Central memory CD8-positive, alpha-beta T cell (primary cell): ENCODE results near the gene DGCR8.

Experiments used
- ATAC-seq: fragments of 150-1000 bp; cut with Tn5 transposase; replicated peaks from 2 replicates; pipeline ENCODE4 v1.10.0; 2022; ENCODE audit warnings: mild to moderate bottlenecking, moderate FRiP score, moderate number of reproducible peaks; ENCODE audit not compliant: poor library complexity, severe bottlenecking; ENCODE audit errors: extremely low read depth
- DNase-seq, 2 donors: peaks; one replicate each; pipeline ENCODE4 v3.0.0; 2021; ENCODE audit warnings: low spot score in 2 of 2
- H3K27ac Mint-ChIP-seq: one replicate; pipeline ENCODE4 v1.8.0; 2022; ENCODE audit warnings: low read depth, mild to moderate bottlenecking, moderate library complexity, mixed read lengths
- H3K27me3 Mint-ChIP-seq: one replicate; pipeline ENCODE4 v1.8.0; 2022; ENCODE audit warnings: mixed read lengths
- H3K36me3 Mint-ChIP-seq: one replicate; pipeline ENCODE4 v1.8.0; 2022; ENCODE audit warnings: mild to moderate bottlenecking, moderate library complexity, mixed read lengths; ENCODE audit not compliant: insufficient read depth
- H3K4me1 Mint-ChIP-seq: one replicate; pipeline ENCODE4 v1.8.0; 2022; ENCODE audit warnings: mixed read lengths
- H3K4me3 Mint-ChIP-seq: one replicate; pipeline ENCODE4 v1.8.0; 2022; ENCODE audit warnings: mild to moderate bottlenecking, moderate library complexity, mixed read lengths
- H3K9me3 Mint-ChIP-seq: one replicate; pipeline ENCODE4 v1.8.0; 2022; ENCODE audit warnings: mixed read lengths

DGCR8 gene

DNA sequence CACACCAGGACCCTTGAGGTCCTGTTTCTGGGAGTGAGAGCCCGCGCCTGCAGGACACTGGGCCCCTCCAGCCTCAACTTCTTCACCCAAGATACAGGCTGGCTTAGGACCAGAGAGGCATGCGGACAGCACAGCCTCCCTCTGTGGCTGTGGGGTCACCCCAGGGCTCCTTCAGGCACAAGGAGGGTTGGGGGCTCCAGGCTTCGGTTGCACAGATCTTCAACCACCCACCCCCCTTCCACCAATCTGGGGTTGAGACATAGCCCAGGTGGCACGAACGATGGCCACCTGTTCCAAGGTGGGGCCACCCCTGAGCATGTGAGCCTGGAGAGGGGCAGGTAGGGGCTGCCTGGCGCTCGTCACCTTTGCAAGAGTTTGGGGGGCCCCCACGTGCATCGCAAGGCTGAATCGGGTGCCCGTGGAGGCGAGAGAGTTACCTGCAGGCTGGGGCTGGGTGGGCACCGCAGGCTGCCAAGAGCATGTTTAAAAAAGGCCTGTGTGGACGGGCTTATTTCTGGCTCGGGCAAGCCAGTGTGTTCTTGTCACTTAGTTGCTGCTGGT lies 52.7 kb downstream of the DGCR8 start:
- H3K27ac Mint-ChIP-seq: no peak overlapping the region

DNA sequence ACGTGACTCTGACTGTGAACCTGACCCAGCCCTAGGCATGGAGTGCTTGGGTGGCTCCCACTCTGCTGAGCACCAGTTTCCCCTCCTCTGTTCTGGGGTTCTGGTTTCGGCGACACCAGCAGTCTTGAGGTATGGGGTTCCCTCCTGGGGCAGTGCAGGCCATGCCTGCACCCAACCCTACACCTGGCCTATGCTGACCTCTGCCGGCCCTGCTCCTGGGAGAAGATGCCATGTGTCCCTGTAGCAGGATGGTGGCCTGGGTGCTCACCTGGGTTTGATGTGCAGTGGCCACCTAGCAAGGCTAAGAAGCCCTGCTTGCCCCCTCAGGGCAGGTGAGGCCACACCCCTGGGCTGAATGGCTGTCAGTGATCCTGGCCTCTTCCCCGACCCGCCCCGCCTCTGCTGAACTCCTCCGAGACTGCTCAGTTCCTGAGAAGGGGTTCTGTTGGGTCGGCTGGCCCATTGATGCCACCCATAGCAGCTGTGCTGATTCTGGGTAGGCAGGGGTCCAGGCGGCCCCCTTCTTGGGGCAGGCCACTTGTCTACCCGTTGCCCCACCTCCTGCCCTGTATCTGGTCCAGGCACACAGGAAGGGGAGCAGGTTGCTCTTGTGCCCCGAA lies 54.0 kb downstream of the DGCR8 start:
- H3K36me3 Mint-ChIP-seq: peaks cover 3% of the 10 kb centered on the region
- DNase-seq (no peak), ATAC-seq (no peak)
- H3K27me3 Mint-ChIP-seq: no peaks in the 10 kb centered on the region
- H3K27ac Mint-ChIP-seq: no peak overlapping the region
- H3K9me3 Mint-ChIP-seq: no peaks in the 10 kb centered on the region
- peak overlapping the region; percentile 68 for H3K4me3 Mint-ChIP-seq
- peaks cover 42% of the 10 kb centered on the region for H3K4me1 Mint-ChIP-seq

More for the DNA sequence above, 52.7 kb downstream of the DGCR8 start:
- Mint-ChIP-seq H3K4me1 (peaks cover 38% of the 10 kb centered on the region), H3K36me3 (peaks cover 4% of the 10 kb centered on the region), H3K4me3 (peak overlapping the region; percentile 68), H3K9me3 (no peaks in the 10 kb centered on the region), H3K27me3 (no peaks in the 10 kb centered on the region)
- ATAC-seq (no peak), DNase-seq (no peak)

DNA sequence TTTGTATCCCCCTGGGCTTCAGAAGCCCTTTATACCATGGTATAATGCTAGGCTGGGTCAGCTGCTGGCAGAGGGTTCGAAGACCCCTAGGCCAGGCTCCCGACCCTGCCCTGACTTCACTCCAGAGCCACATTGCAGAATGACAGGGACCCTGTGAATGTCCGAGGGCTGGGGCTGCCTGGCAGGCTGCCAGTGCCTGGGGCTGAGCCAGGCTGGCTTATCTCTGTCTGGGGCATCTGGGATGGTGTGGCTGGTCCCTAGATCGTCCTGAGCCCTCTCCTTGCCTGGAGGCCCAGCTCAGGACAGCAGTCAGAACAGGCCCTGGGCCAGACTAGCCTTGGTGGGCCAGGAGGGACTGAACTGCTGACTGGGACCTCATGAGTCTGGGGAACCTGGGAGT lies 55.2 kb downstream of the DGCR8 start:
- H3K36me3 Mint-ChIP-seq: peaks cover 3% of the 10 kb centered on the region
- DNase-seq (no peak), ATAC-seq (no peak)
- H3K27ac Mint-ChIP-seq: no peak overlapping the region
- no peaks in the 10 kb centered on the region for H3K27me3 Mint-ChIP-seq
- H3K4me1 Mint-ChIP-seq: peaks cover 36% of the 10 kb centered on the region
- no peaks in the 10 kb centered on the region for H3K9me3 Mint-ChIP-seq
- no peak overlapping the region for H3K4me3 Mint-ChIP-seq

DNA sequence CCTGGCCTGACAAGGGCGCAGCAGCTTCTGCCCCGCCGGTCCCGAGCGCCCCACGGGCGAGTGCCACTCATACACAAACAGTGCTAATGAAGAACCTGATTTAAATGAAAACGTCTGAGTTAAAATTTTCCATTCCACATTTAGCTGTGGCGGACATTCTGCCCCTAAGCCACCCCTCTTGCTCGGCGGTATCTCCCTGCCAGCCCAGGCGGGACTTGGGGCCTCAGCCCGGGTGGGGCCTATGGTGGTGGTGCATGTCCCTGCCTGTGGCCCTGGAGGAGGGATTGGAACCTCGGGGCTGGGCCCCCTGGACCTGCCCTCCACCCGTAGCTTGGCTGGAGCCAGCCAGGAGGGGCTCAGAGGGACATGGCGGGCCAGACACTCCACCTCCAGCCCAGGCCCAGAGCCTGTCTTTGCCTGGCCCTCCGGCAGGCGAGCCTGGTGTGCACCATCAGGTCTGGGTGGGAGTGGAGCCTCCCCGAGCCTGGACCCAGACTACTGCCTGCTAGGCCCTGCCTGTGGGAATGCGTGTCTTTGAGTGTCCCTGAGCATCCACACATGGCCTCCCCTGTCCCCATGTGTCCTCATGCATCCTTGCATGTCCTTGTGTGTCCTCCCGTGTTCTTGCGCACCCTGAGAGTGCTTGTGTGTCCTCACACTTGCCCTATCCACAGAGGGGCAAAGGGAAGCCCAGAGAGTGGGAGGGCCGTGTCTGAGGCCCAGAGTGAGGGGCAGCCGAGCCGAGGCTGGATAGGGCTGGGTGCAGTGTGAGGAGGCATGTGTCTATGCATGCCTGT lies 56.0 kb downstream of the DGCR8 start:
- Mint-ChIP-seq H3K4me1 (peaks cover 36% of the 10 kb centered on the region), H3K36me3 (peaks cover 3% of the 10 kb centered on the region), H3K27ac (no peak overlapping the region), H3K4me3 (no peak overlapping the region), H3K9me3 (no peaks in the 10 kb centered on the region), H3K27me3 (no peaks in the 10 kb centered on the region)
- DNase-seq (no peak), ATAC-seq (no peak)

DNA sequence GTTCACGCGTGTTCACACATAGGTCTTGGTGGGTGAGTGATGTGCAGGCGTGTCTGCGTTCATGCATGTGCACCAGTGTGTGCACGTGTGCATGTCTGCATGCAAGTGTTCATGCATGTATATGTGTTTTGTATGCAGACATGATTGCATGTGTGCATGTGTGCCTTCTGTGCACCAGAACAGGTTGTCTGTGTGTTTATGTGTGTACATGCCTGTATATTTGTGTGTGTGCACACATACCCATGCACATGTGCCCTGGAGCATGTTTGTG lies 56.5 kb downstream of the DGCR8 start:
- no peaks in the 10 kb centered on the region for H3K27me3 Mint-ChIP-seq

DNA sequence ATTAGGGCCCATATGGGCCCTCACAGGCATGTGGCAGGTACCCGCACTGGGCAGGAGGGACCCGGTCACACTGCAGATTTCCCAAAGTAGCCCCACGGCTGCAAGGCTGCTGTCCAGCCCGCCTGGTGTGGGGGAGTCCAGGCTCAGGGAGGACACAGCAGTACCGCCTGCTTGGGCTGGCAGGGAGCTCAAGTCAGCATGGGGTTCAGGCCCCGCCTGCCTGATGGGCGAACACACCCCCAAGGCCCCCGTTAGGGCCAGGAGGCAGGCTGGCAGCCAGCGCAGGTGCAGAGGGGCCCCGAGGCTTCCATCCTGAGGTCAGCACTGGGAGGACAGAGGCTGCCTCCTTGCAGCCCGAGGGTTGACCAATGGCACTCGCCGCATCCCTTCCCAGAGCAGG lies 57.1 kb downstream of the DGCR8 start:
- DNase-seq (no peak), ATAC-seq (no peak)
- peaks cover 36% of the 10 kb centered on the region for H3K4me1 Mint-ChIP-seq
- peaks cover 3% of the 10 kb centered on the region for H3K36me3 Mint-ChIP-seq
- H3K27me3 Mint-ChIP-seq: no peaks in the 10 kb centered on the region
- no peak overlapping the region for H3K27ac Mint-ChIP-seq
- H3K4me3 Mint-ChIP-seq: no peak overlapping the region
- no peaks in the 10 kb centered on the region for H3K9me3 Mint-ChIP-seq

More for the DNA sequence above, 56.5 kb downstream of the DGCR8 start:
- Mint-ChIP-seq H3K4me3 (no peak overlapping the region), H3K4me1 (peaks cover 36% of the 10 kb centered on the region), H3K9me3 (no peaks in the 10 kb centered on the region), H3K36me3 (peaks cover 3% of the 10 kb centered on the region), H3K27ac (no peak overlapping the region)
- ATAC-seq (no peak), DNase-seq (no peak)

DNA sequence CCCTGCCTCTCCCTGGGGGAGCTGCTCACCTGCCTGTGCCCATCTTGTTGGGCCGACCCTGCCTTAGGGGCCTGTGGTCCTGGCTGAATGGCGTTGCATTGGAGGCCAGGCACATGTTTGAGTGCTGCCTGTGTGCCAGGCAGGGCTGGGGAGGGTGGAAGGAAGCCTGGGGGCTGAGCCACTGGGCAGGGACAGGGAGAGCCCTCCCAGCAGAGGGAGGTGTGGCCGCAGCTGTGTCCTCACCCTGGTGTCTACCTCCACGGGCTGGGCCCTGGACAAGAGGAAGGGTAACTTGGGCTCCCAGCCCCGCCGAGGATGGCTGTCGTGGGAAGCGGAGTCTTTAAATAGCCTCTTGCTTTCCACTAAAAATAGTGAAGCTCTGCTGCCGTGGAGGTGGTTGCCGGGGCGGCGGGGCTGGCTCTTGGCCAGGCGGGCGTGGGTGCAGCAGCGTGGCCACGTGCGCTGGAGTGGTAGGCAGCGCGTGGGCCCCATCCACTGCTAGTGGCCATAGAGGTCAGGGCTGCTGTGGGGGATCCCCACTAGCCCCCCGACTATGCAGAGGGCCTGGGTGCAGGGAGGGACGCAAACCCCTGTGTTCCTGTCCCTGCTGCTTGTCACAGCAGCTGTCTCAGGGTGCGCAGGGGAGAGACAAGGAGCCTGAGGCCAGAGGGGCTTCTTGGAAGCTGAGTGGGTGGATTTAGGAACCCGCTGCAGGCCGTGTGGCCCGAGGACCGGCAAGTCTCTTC lies 57.8 kb downstream of the DGCR8 start:
- peak overlapping the region; percentile 22 for H3K27ac Mint-ChIP-seq
- H3K4me3 Mint-ChIP-seq: no peak overlapping the region
- DNase-seq (no peak), ATAC-seq (no peak)
- H3K27me3 Mint-ChIP-seq: no peaks in the 10 kb centered on the region
- H3K9me3 Mint-ChIP-seq: no peaks in the 10 kb centered on the region
- peaks cover 3% of the 10 kb centered on the region for H3K36me3 Mint-ChIP-seq
- H3K4me1 Mint-ChIP-seq: peaks cover 31% of the 10 kb centered on the region

DNA sequence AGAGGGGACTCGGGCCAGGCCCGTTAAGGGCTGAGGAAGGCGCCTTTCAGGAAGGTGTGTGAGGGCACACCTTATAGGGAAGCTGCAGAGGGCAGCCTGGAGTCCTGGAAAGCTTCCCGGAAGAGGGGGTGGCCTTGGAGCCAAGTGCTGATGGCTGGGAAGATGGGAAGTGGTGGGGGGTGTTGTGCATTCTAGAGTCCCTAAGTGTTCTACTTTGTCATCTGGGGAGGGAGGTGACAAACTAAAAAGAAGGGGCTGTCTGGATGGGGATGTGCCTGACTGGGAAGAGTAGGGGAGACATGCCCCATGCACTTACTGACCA lies 58.3 kb downstream of the DGCR8 start:
- H3K36me3 Mint-ChIP-seq: peaks cover 1% of the 10 kb centered on the region
- H3K27me3 Mint-ChIP-seq: no peaks in the 10 kb centered on the region
- DNase-seq (no peak), ATAC-seq (no peak)
- H3K27ac Mint-ChIP-seq: peak overlapping the region; percentile 22
- H3K4me1 Mint-ChIP-seq: peaks cover 27% of the 10 kb centered on the region
- H3K4me3 Mint-ChIP-seq: no peak overlapping the region
- H3K9me3 Mint-ChIP-seq: no peaks in the 10 kb centered on the region

DNA sequence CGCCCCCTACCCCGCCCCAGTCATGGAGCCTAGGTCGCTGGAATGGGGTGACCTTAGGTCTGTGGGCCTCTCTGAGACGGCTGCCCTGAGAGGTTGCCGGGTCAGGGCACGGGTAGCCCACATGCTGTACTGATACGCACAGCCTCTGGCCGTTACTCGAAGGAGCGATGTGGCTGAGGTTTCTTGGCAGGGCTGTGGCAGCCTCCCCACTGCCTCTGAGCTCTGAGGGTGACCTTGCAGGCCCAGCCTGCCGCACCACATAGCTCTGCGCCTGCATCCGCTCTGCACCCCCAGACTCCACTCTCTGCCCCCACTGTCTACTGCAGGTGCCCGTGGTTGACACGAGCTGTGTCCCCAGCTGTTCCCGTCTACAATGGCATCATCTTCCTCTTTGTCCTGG lies 58.8 kb downstream of the DGCR8 start:
- Mint-ChIP-seq H3K4me3 (no peak overlapping the region), H3K27me3 (no peaks in the 10 kb centered on the region), H3K27ac (no peak overlapping the region), H3K9me3 (no peaks in the 10 kb centered on the region), H3K36me3 (peaks cover 1% of the 10 kb centered on the region), H3K4me1 (peaks cover 25% of the 10 kb centered on the region)
- ATAC-seq (no peak), DNase-seq (no peak)

DNA sequence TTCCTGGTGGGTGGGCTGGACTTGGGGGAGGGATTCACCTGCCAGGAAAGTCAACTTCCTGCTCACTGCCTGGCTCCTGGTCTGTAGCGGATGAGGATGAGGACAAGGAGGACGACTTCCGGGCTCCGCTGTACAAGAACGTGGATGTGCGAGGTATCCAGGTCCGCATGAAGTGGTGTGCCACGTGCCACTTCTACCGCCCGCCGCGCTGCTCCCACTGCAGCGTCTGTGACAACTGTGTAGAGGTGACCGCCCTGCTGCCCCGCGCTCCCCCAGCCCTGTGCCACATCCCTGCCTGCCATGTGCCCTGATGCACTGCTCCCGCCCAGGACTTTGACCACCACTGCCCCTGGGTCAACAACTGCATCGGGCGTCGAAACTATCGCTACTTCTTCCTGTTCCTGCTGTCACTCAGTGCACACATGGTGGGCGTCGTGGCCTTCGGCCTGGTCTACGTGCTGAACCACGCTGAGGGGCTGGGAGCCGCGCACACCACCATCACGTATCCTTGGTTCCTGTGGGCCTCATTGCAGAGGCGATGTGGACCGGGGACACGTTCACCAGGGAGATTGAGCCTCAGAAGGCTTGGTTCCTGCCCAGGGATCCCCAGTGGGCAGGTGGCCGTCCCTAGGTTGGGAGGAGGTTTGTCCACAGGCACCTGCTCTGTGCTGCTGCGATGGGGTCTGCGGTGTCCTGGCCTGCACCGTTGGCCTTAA lies 59.5 kb downstream of the DGCR8 start:
- DNase-seq (no peak), ATAC-seq (no peak)
- no peak overlapping the region for H3K27ac Mint-ChIP-seq
- peaks cover 18% of the 10 kb centered on the region for H3K4me1 Mint-ChIP-seq
- H3K9me3 Mint-ChIP-seq: no peaks in the 10 kb centered on the region
- no peaks in the 10 kb centered on the region for H3K27me3 Mint-ChIP-seq
- H3K4me3 Mint-ChIP-seq: no peak overlapping the region
- peaks cover 4% of the 10 kb centered on the region for H3K36me3 Mint-ChIP-seq

DNA sequence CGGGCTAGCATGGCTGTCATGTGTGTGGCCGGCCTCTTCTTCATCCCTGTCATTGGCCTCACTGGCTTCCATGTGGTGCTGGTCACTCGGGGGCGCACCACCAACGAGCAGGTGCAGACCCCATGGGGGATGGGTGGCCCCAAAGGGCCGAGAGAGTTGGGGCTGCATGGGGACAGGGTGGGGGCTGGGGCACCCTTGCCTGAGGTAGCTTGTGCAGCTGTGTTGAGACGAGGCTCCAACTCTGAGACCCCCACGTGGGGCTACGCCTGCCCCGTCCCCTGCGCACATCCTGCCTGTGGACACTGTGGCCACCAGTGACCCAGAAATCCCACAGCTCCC lies 60.0 kb downstream of the DGCR8 start:
- no peak for ATAC-seq
- Mint-ChIP-seq H3K36me3 (peaks cover 4% of the 10 kb centered on the region), H3K27me3 (no peaks in the 10 kb centered on the region), H3K9me3 (no peaks in the 10 kb centered on the region), H3K4me1 (peaks cover 17% of the 10 kb centered on the region), H3K4me3 (no peak overlapping the region), H3K27ac (no peak overlapping the region)
- DNase-seq: no peak

DNA sequence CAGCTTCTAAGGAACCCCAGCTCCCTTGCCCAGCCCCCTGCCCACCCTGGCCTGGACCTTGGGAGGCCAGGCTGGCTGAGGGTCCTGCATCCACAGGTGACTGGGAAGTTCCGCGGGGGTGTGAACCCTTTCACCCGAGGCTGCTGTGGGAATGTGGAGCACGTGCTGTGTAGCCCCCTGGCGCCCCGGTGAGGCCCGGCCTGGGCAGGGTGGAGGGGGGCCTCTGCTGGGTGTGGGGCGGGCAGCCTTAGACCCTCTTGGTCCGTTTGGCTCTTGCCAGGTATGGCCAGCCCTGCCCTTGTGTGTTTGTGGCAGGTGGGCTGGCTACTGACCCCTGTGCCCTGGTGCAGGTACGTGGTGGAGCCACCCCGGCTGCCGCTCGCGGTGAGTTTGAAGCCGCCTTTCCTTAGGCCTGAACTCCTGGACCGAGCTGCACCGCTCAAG lies 60.5 kb downstream of the DGCR8 start:
- H3K9me3 Mint-ChIP-seq: no peaks in the 10 kb centered on the region
- DNase-seq: no peak
- peaks cover 4% of the 10 kb centered on the region for H3K36me3 Mint-ChIP-seq
- peaks cover 17% of the 10 kb centered on the region for H3K4me1 Mint-ChIP-seq
- no peak overlapping the region for H3K4me3 Mint-ChIP-seq
- no peak overlapping the region for H3K27ac Mint-ChIP-seq
- H3K27me3 Mint-ChIP-seq: no peaks in the 10 kb centered on the region
- ATAC-seq: no peak
